PC-3 (cell line): ENCODE data around the gene PXDC1.

Experiments used
- CTCF ChIP-seq: fragments of 300-600 bp; sonication (generic); conservative IDR thresholded peaks from 2 replicates; pipeline ENCODE4 v1.5.1; 2017; ENCODE audit warnings: antibody characterized with exemption, low read depth, mild to moderate bottlenecking, low read length
- EZH2 ChIP-seq: fragments of 300-600 bp; sonication (generic); IDR thresholded peaks from one replicate; pipeline ENCODE4 v1.6.1; 2017; ENCODE audit warnings: antibody characterized with exemption, mild to moderate bottlenecking, low read length; ENCODE audit not compliant: unreplicated experiment

DNA sequence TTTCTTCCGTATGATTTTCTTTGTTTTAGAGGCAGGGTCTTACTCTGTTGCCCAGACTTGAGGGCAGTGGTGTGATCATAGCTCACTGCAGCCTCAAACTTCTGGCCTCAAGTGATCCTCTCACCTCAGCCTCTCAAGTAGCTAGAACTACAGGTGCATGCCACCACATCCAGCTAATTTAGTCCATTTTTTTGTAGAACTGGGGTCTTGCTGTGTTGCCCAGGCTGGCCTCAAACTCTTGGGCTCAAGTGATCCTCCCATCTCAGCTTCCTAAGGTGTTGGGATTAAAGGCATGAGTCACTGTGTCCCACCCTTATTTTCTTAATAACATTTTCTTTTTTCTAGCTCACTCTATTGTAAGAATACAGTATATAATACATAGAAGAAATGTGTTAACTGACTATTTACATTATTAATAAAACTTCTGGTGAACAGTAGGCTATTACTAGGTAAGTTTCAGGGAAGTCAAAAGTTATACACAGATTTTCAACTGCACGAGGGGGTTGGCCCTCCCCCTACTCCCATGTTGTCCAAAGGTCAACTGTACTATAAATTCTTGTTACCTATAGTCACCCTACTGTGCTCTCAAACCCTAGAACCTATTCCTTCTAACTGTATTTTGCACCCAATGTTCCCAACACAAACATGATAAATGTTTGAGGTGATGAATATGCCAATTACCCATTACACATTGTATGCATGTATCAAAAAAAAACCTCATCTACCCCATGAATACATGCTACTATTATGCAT, 56.3 kb downstream of the PXDC1 start:
- TF ChIP-seq CTCF (no peak), EZH2 (no peak)
